Heart left ventricle (tissue), 13 donors: Measurements from ENCODE around the gene GALNT9.

Source experiments
- CTCF ChIP-seq, 12 donors: fragments of 200-600 bp; sonication (generic) in 4 of 12; IDR thresholded peaks; one replicate each; pipeline versions ENCODE4 v1.5.0 to v1.8.0; 2018 to 2022; ENCODE audit warnings: antibody characterized with exemption in 12 of 12, mild to moderate bottlenecking in 5 of 12
- POLR2A ChIP-seq, 2 donors: fragments of 450-650 bp; IDR thresholded peaks; one replicate each; pipeline ENCODE4 v1.6.1; 2017; ENCODE audit warnings: antibody characterized with exemption in 2 of 2, mild to moderate bottlenecking in 2 of 2, moderate library complexity in 2 of 2
- donor health status: ischemic (EF 13 %, LVEDD 7.1; RV severe dilation, severe dysfunction).
- donor health status: DM: no; HTN: yes; CAD: no.
- donor health status: DM: no; HTN: no; CAD: no.
- donor health status: ischemic (EF 25% LVEDD 6.9; RV normal size, moderate dysfunction).
- donor health status: ischemic (EF 25% LVEDD 5.7; RV mildly dilated, moderate dysfunction).
- donor health status: ischemic (EF 35%, LVEDD 5.7; RV mildly dilated, moderate dysfunction).
- donor health status: nonischemic (EF 11% LVEDD 7.7; RV severe dilation, severe dysfunction).
- donor health status: DM: yes; HTN: yes; CAD: no.
- donor health status: PGD.
- donor health status: ischemic (EF 29% LVEDD 5.4; RV normal size, mild dysfunction).
- donor health status: nonischemic (EF 23%, LVEDD 6.1; RV moderate dilation, normal function).

DNA sequence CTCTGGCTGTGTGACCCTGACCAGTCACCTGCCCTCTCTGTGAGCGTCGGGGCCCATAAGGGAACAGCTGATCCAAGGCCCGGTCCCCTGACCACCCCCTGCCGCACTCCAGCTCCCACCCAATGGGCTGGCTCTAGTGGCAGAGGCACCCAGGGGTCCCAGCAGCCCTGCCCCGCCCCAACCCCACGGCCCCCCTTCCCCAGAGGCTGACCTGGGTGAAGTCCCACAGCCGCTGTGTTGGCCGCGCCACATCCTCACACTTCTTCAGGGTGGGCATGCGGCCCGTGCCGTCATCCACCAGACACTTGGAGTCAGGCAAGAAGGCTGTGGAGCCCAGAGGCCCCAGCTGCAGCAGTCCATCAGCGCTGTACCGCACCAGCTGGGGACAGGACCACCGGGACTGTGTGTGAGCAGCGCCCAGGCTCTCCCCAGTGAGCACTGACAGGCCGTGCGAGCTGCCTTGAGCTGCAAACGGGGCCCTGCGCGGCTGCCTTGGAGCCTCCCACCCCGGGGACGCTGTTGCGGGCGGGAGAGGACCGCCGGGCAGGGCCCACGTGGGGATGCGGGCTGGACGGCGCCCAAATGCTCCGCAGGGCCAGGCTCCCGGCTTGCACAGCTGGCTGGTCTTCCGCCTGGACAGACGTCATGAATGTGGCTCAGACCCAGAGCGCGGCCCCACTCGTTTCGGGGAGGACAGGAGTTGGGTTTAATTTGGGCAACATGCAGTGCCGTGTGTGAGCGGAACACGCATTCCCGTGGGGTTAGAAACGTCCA, 131.6 kb downstream of the GALNT9 start:
- TF ChIP-seq POLR2A (IDR thresholded peaks at IDR 0.05) (no peak), CTCF (IDR thresholded peaks at IDR 0.05) (no peak)
